A549 (cell line): Measurements from ENCODE around the gene KRT7. TPM values are rescaled to one million over a fixed set of nuclear protein-coding genes. Genes with fewer than 3 reads are reported as not detected.

Experiments used
- ATAC-seq, 2 experiments: fragments of 200-7000 bp in 1 of 2; fragments of >200 bp in 1 of 2; cut with Nextera tagmentation in 1 of 2; cut with Tn5 transposase in 1 of 2; 3 replicates each; pipeline versions ENCODE4 v1.8.0 to v1.9.1; 2018 to 2020; ENCODE audit warnings: mild to moderate bottlenecking in 1 of 2, moderate library complexity in 1 of 2
- CTCF ChIA-PET: fragments of 300-600 bp; sonication (Branson Sonifier 250); formaldehyde crosslinking; extraction: SDS; loops from one replicate; lab custom pipeline; 2021; ENCODE audit warnings: antibody characterized with exemption, inconsistent platforms; lab: Yijun Ruan, JAX
- POLR2A ChIA-PET: fragments of 350-600 bp; formaldehyde crosslinking; extraction: SDS; loops from one replicate; lab custom pipeline; 2021; ENCODE audit warnings: antibody characterized with exemption, inconsistent platforms; lab: Yijun Ruan, JAX
- DNase-seq, 2 experiments: peaks; one replicate each; pipeline versions ENCODE4 v3.0.0 to v3.0.0-alpha.2; 2011 to 2016; ENCODE audit warnings: low read depth in 1 of 2, low spot score in 1 of 2
- FAIRE-seq: peaks from 2 replicates; lab custom pipeline; 2011; peaks lifted over from hg19 to GRCh38; lab: Jason Lieb, UNC
- H3K27ac ChIP-seq, 2 experiments: fragments of >200 bp; sonication (Bioruptor Twin); formaldehyde crosslinking; 3 replicates each; pipeline ENCODE4 v1.5.1; 2016 to 2017
- H3K4me1 ChIP-seq: fragments of >200 bp; sonication (Bioruptor Twin); formaldehyde crosslinking; 3 replicates; pipeline ENCODE4 v1.6.1; 2016
- H3K4me2 ChIP-seq: fragments of >200 bp; sonication (Bioruptor Twin); formaldehyde crosslinking; 3 replicates; pipeline ENCODE4 v1.6.1; 2016
- H3K4me3 ChIP-seq: fragments of >200 bp; sonication (Bioruptor Twin); formaldehyde crosslinking; 3 replicates; pipeline ENCODE4 v1.5.1; 2016
- H3K9me3 ChIP-seq: fragments of >200 bp; sonication (Bioruptor Twin); formaldehyde crosslinking; 3 replicates; pipeline ENCODE4 v1.6.1; 2016
- ATOH8 ChIP-seq: fragments of 250-450 bp; sonication (Bioruptor Pico); IDR thresholded peaks from 2 replicates; pipeline ENCODE4 v1.5.0; 2020; ENCODE audit warnings: low read depth, mild to moderate bottlenecking, moderate library complexity
- BHLHE40 ChIP-seq: IDR thresholded peaks from 2 replicates; pipeline ENCODE4 v1.6.1; 2012; ENCODE audit warnings: low read depth, low read length, inconsistent platforms
- CBX8 ChIP-seq: fragments of 200-600 bp; sonication (generic); IDR thresholded peaks from 2 replicates; pipeline ENCODE4 v1.6.1; 2016
- CEBPB ChIP-seq, 2 experiments: fragments of >200 bp in 1 of 2; sonication (Bioruptor Twin) in 1 of 2; formaldehyde crosslinking in 1 of 2; IDR thresholded peaks; 2 replicates each; pipeline ENCODE4 v1.6.1; 2012 to 2016
- CHD4 ChIP-seq: fragments of 200-600 bp; sonication (generic); IDR thresholded peaks from 2 replicates; pipeline ENCODE4 v1.6.1; 2016; ENCODE audit warnings: antibody characterized with exemption, mild to moderate bottlenecking, borderline replicate concordance
- E2F6 ChIP-seq: IDR thresholded peaks from 2 replicates; pipeline ENCODE4 v1.6.1; 2012; ENCODE audit warnings: low read depth, borderline replicate concordance
- EHF ChIP-seq: fragments of 250-450 bp; sonication (Bioruptor Pico); IDR thresholded peaks from 2 replicates; pipeline ENCODE4 v1.5.0; 2020; ENCODE audit warnings: mild to moderate bottlenecking
- EP300 ChIP-seq, 2 experiments: fragments of >200 bp; sonication (Bioruptor Twin); formaldehyde crosslinking; IDR thresholded peaks; 2 replicates in 1 of 2; 3 replicates in 1 of 2; pipeline ENCODE4 v1.6.1; 2016 to 2017
- ESRRA ChIP-seq: fragments of 150-350 bp; IDR thresholded peaks from 2 replicates; pipeline ENCODE4 v1.6.1; 2014; ENCODE audit warnings: mild to moderate bottlenecking, low read length, borderline replicate concordance
- GATA3 ChIP-seq: IDR thresholded peaks from 2 replicates; pipeline ENCODE4 v1.6.1; 2012; ENCODE audit warnings: borderline replicate concordance
- HES2 ChIP-seq: fragments of >200 bp; sonication (Bioruptor Twin); formaldehyde crosslinking; IDR thresholded peaks from 2 replicates; pipeline ENCODE4 v1.6.1; 2016
- HEYL ChIP-seq: fragments of 250-450 bp; sonication (Bioruptor Pico); IDR thresholded peaks from 2 replicates; pipeline ENCODE4 v1.8.0; 2021; ENCODE audit warnings: mild to moderate bottlenecking, moderate library complexity
- KDM1A ChIP-seq: fragments of 200-600 bp; sonication (generic); IDR thresholded peaks from 2 replicates; pipeline ENCODE4 v1.6.1; 2016; ENCODE audit warnings: low read depth, mild to moderate bottlenecking
- MAFK ChIP-seq: fragments of 450-650 bp; IDR thresholded peaks from 2 replicates; pipeline ENCODE4 v1.6.1; 2014; ENCODE audit not compliant: partially characterized antibody
- MAZ ChIP-seq: fragments of 150-350 bp; IDR thresholded peaks from 2 replicates; pipeline ENCODE4 v1.6.1; 2014; ENCODE audit warnings: antibody characterized with exemption, low read depth, low read length, borderline replicate concordance
- MYC ChIP-seq: IDR thresholded peaks from 2 replicates; pipeline ENCODE4 v1.6.1; 2012; ENCODE audit warnings: mild to moderate bottlenecking, inconsistent platforms, low read length, improper control_type of control experiment, borderline replicate concordance
- PBX3 ChIP-seq: IDR thresholded peaks from 2 replicates; pipeline ENCODE4 v1.6.1; 2012
- RARB ChIP-seq: fragments of 250-450 bp; sonication (Bioruptor Pico); IDR thresholded peaks from 2 replicates; pipeline ENCODE4 v1.8.0; 2021; ENCODE audit warnings: mild to moderate bottlenecking, moderate library complexity
- REST ChIP-seq: fragments of 200-600 bp; sonication (generic); IDR thresholded peaks from 2 replicates; pipeline ENCODE4 v1.6.1; 2016; ENCODE audit warnings: antibody characterized with exemption, mild to moderate bottlenecking, moderate library complexity
- RFX5 ChIP-seq: fragments of 450-650 bp; IDR thresholded peaks from 2 replicates; pipeline ENCODE4 v1.7.1; 2014; ENCODE audit warnings: antibody characterized with exemption, mild to moderate bottlenecking, moderate library complexity
- RNF2 ChIP-seq: fragments of 200-600 bp; sonication (generic); IDR thresholded peaks from 2 replicates; pipeline ENCODE4 v1.6.1; 2016; ENCODE audit warnings: low read depth, mild to moderate bottlenecking, antibody characterized with exemption, moderate library complexity, borderline replicate concordance
- SREBF2 ChIP-seq: fragments of 450-650 bp; IDR thresholded peaks from 2 replicates; pipeline ENCODE4 v1.6.1; 2014; ENCODE audit warnings: mild to moderate bottlenecking, moderate library complexity
- TP53 ChIP-seq: fragments of 250-450 bp; sonication (Bioruptor Pico); IDR thresholded peaks from 2 replicates; pipeline ENCODE4 v1.5.0; 2021; ENCODE audit warnings: mild to moderate bottlenecking, moderate library complexity
- USF2 ChIP-seq: fragments of 450-650 bp; IDR thresholded peaks from 2 replicates; pipeline ENCODE4 v1.6.1; 2014; ENCODE audit warnings: antibody characterized with exemption
- ZNF302 ChIP-seq: fragments of 250-450 bp; sonication (Bioruptor Pico); IDR thresholded peaks from 2 replicates; pipeline ENCODE4 v1.9.0; 2021; ENCODE audit warnings: inconsistent platforms, mild to moderate bottlenecking, moderate library complexity
- WGBS: methylation state at CpG from one replicate; pipeline ENCODE4 v1.1.6; 2017; ENCODE audit errors: missing lambda C conversion rate; 5-methylcytosine and 5-hydroxymethylcytosine counted together
- polyA plus RNA-seq, 4 experiments: library from polyadenylated mRNA; depleted of rRNA in 3 of 4; stranded (reverse); fragments of >200 nt; fragmentation: RNase III in 1 of 4; extraction: RNeasy Plus Mini Kit Qiagen cat#74134 plus additional on column Dnase treatment in 1 of 4; gene quantifications; 2 replicates in 3 of 4; 3 replicates in 1 of 4; pipeline ENCODE4 v1.2.3, GENCODE V29; 2011 to 2017

Gene KRT7
- polyA plus RNA-seq, 2 of the 4 experiments (the other 2 are of a cell fraction): 2,623 to 3,055 TPM

GRCh38 chr12:52187640-52188039 is 45.4 kb upstream of the KRT7 start:
- no peak for ATAC-seq
- H3K4me3 ChIP-seq: no peak overlapping the region
- FAIRE-seq: no peak
- peak overlapping the region; percentile 97; the same call in 2 of the 3 replicates for H3K4me2 ChIP-seq
- DNase-seq: no peak
- no peaks in the 10 kb centered on the region for H3K9me3 ChIP-seq
- ChIA-PET CTCF (interaction anchor here (8.0 kb wide), 1 partner anchor 34 kb away, joined by 44 read pairs; no protein-coding TSS in a partner anchor), POLR2A (no interaction called here)
- no peak for TF ChIP-seq HEYL
- TF ChIP-seq MAZ: no peak
- no peak for TF ChIP-seq ATOH8 (CRISPR knock-in tag)
- TF ChIP-seq HES2: no peak
- TF ChIP-seq EHF (CRISPR knock-in tag): no peak
- no peak for TF ChIP-seq RFX5
- no peak for TF ChIP-seq CBX8
- TF ChIP-seq REST: no peak
- TF ChIP-seq TP53 (CRISPR knock-in tag): no peak
- TF ChIP-seq MAFK: no peak
- no peak for TF ChIP-seq CEBPB (IDR thresholded peaks at IDR 0.05)
- no peak for TF ChIP-seq USF2
- TF ChIP-seq KDM1A: no peak
- WGBS: 89% methylated on average over 5 of the region's 5 CpGs
- H3K27ac ChIP-seq: peak overlapping the region; percentile 96 to 100; a peak in 5 of 6 replicates
- peaks cover 91% of the 10 kb centered on the region for H3K4me1 ChIP-seq

GRCh38 chr12:52188658-52189057 is 44.4 kb upstream of the KRT7 start:
- FAIRE-seq: no peak
- POLR2A ChIA-PET: no interaction called here
- H3K27ac ChIP-seq: peak overlapping the region; percentile 96 to 100

More at GRCh38 chr12:52188658-52189057, 44.4 kb upstream of the KRT7 start:
- DNase-seq (no peak), ATAC-seq (no peak)
- Histone ChIP-seq H3K4me1 (peaks cover 91% of the 10 kb centered on the region), H3K4me2 (peak overlapping the region; percentile 97), H3K4me3 (peak overlapping the region; percentile 64; the same call in 2 of the 3 replicates), H3K9me3 (no peaks in the 10 kb centered on the region)
- CTCF ChIA-PET: interaction anchor here (0.7 to 8.0 kb wide), 5 partner anchors 33 to 691 kb away, joined by 3 to 44 read pairs (median 4); no protein-coding TSS in a partner anchor
- TF ChIP-seq RFX5: no peak
- no peak for TF ChIP-seq GATA3
- no peak for TF ChIP-seq CHD4
- TF ChIP-seq E2F6: no peak
- TF ChIP-seq ZNF302 (CRISPR knock-in tag): no peak
- no peak for TF ChIP-seq SREBF2
- TF ChIP-seq ESRRA: no peak
- no peak for TF ChIP-seq EP300 (IDR thresholded peaks at IDR 0.05)
- no peak for TF ChIP-seq PBX3
- no peak for TF ChIP-seq MYC
- TF ChIP-seq RARB (CRISPR knock-in tag): no peak
- TF ChIP-seq REST: no peak
- no peak for TF ChIP-seq RNF2
- no peak for TF ChIP-seq BHLHE40
- WGBS: 83% methylated on average over 7 of the region's 7 CpGs
